AG04449 (cell line): ENCODE data around the gene ATP2B2.

Experiments
- CTCF ChIA-PET: fragments of 350-600 bp; formaldehyde crosslinking; extraction: SDS; loops from one replicate; lab custom pipeline; 2021; ENCODE audit warnings: antibody characterized with exemption; lab: Yijun Ruan, JAX
- POLR2A ChIA-PET: fragments of 400-600, 350-600 bp; formaldehyde crosslinking; extraction: SDS; loops from one replicate; lab custom pipeline; 2020; ENCODE audit warnings: antibody characterized with exemption, inconsistent platforms; lab: Yijun Ruan, JAX
- DNase-seq: peaks from one replicate; pipeline ENCODE4 v3.0.0-alpha.2; 2010; ENCODE audit warnings: low read depth, low spot score
- H3K4me3 ChIP-seq: 2 replicates; pipeline ENCODE4 v1.5.1; 2011; ENCODE audit warnings: low read depth, mild to moderate bottlenecking, control low read depth, low read length
- TF ChIP-seq, protein P1 (sequence below): IDR thresholded peaks from one replicate; pipeline ENCODE4 v1.5.1; 2011; ENCODE audit warnings: mild to moderate bottlenecking, moderate library complexity, low read length, control low read depth, inconsistent platforms; ENCODE audit not compliant: insufficient read depth; ENCODE audit errors: missing control alignments

ATP2B2 gene

DNA sequence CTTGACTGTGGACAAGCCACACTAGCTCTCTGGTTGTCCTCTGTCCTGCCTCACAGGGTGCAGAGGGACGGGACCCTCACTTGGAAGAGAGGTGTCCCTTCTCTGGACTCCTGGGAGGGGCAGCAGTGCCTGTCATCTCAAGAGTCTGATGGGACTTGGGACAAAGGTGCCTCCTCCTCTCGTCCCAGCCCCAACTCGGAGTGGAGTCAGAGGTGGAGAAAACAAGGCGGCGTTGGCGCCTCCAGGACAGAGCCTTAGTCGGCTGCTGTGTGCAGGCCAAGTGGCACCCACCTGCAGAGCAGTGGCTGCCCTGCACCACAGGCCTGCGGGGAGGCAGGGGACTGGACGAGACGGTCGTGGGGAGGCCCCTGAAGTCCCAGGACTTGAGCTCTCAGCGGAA lies 175.1 kb downstream of the ATP2B2 start:
- TF ChIP-seq, protein P1, sequence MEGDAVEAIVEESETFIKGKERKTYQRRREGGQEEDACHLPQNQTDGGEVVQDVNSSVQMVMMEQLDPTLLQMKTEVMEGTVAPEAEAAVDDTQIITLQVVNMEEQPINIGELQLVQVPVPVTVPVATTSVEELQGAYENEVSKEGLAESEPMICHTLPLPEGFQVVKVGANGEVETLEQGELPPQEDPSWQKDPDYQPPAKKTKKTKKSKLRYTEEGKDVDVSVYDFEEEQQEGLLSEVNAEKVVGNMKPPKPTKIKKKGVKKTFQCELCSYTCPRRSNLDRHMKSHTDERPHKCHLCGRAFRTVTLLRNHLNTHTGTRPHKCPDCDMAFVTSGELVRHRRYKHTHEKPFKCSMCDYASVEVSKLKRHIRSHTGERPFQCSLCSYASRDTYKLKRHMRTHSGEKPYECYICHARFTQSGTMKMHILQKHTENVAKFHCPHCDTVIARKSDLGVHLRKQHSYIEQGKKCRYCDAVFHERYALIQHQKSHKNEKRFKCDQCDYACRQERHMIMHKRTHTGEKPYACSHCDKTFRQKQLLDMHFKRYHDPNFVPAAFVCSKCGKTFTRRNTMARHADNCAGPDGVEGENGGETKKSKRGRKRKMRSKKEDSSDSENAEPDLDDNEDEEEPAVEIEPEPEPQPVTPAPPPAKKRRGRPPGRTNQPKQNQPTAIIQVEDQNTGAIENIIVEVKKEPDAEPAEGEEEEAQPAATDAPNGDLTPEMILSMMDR: no peak
- ChIA-PET POLR2A (interaction anchor here (0.8 kb wide), 1 partner anchor 9 kb away, joined by 4 read pairs; the partner anchor contains the start of gene SEC13), CTCF (interaction anchor here (0.9 to 2.0 kb wide), 2 partner anchors 10 to 14 kb away, joined by 3 to 8 read pairs; no protein-coding TSS in a partner anchor)
- H3K4me3 ChIP-seq: no peak overlapping the region
- DNase-seq: no peak

GRCh38 chr3:10329495-10330015 lies 175.8 kb downstream of the ATP2B2 start:
- TF ChIP-seq, protein P1: no peak
- H3K4me3 ChIP-seq: no peak overlapping the region
- DNase-seq: no peak
- ChIA-PET POLR2A (interaction anchor here (0.8 kb wide), 1 partner anchor 8 kb away, joined by 4 read pairs; the partner anchor contains the start of gene SEC13), CTCF (interaction anchor here (2.0 kb wide), 1 partner anchor 15 kb away, joined by 8 read pairs; no protein-coding TSS in a partner anchor)

DNA sequence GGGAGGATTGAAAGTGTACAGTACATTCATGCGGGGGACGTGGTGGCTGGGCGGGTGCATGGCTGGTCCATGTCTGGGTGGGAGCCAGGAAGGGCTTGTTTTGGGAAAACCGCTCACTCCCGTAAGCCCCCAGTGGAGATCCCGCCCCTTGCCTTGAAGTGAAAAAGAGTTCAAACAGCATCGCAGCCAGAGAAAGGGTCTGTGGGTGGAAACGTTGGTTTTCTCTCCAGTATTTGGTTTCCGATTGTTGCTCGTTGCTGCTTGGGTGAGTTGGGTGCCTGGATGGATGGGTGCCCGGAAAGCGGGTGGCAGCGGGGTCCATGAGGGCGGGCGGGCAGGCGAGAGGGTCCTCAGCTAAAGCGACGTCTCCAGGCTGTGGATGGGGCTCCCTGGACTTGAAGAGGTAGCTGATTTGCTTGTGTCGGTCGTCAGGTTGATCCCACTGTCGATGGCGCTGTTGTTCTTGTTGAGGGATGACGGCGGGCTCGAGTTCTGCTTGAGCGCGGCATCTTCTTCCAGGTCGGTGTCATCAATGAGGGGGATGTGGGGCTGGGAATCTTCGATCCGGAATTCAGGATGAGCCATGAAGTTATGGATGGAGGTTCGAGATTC lies 176.8 kb downstream of the ATP2B2 start:
- TF ChIP-seq, protein P1: no peak
- H3K4me3 ChIP-seq: no peak overlapping the region
- no peak for DNase-seq
- CTCF ChIA-PET: interaction anchor here (0.8 to 1.5 kb wide), 3 partner anchors 15 to 18 kb away, joined by 3 to 4 read pairs (median 3); no protein-coding TSS in a partner anchor
- POLR2A ChIA-PET: interaction anchor here (0.6 kb wide), 1 partner anchor 535 kb away, joined by 3 read pairs; no protein-coding TSS in a partner anchor

- TF ChIP-seq, protein P1: no peak
- H3K4me3 ChIP-seq: no peak overlapping the region
- ChIA-PET POLR2A (no interaction called here), CTCF (interaction anchor here (1.0 to 1.5 kb wide), 2 partner anchors 16 to 19 kb away, joined by 3 to 4 read pairs; no protein-coding TSS in a partner anchor)
- no peak for DNase-seq
Measured at GRCh38 chr3:10327592-10327991, 177.8 kb downstream of the ATP2B2 start.

DNA sequence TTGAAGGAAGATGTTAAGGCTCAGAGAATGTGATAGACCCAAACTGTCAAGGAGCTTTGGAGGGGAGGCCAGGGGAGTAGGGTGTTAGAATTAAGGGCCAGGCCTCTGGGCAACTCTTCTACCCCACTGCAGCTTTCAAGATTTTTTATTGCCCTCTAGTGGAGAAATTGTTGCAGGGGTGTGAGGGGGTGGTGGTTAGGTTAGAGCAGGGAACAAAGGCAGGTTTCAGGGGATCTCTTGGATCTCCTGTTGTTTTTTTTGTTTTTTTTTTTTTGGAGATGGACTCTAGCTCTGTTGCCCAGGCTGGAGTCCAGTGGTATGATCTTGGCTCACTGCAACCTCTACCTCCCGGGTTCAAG lies 183.1 kb downstream of the ATP2B2 start:
- TF ChIP-seq, protein P1: no peak
- DNase-seq: no peak
- ChIA-PET POLR2A (no interaction called here), CTCF (interaction anchor here (1.1 to 4.0 kb wide), 4 partner anchors 12 to 417 kb away, joined by 4 to 26 read pairs (median 10); no protein-coding TSS in a partner anchor)
- no peak overlapping the region for H3K4me3 ChIP-seq
